A673 (cell line): ENCODE measurements around the gene CDKN1A. TPM values are rescaled to one million over a fixed set of nuclear protein-coding genes. Genes with fewer than 3 reads are reported as not detected.

Experiments used
- BruUV-seq: library from RNA; stranded (reverse); fragments of 400-500 nt; replicated peaks from 2 replicates; lab custom pipeline; 2021; lab: Mats Ljungman, UMichigan
- CTCF ChIA-PET: fragments of 300-600 bp; sonication (Branson Sonifier 250); formaldehyde crosslinking; loops from one replicate; lab custom pipeline; 2022; ENCODE audit warnings: antibody characterized with exemption; lab: Charles Lee
- POLR2A ChIA-PET: fragments of 300-600 bp; sonication (Branson Sonifier 250); formaldehyde crosslinking; loops from one replicate; lab custom pipeline; 2022; ENCODE audit warnings: antibody characterized with exemption; ENCODE audit not compliant: low non-redundant PET; lab: Charles Lee
- DNase-seq: peaks from one replicate; pipeline ENCODE4 v3.0.0-alpha.2; 2015; ENCODE audit warnings: low spot score
- H3K27ac ChIP-seq: fragments of 200-600 bp; sonication (generic); 2 replicates; pipeline ENCODE4 v1.5.1; 2016; ENCODE audit warnings: mixed run types, low read depth, mild to moderate bottlenecking, mixed read lengths, antibody characterized with exemption, low read length; ENCODE audit not compliant: poor library complexity, severe bottlenecking
- H3K27me3 ChIP-seq: fragments of 200-600 bp; sonication (generic); replicated peaks from 2 replicates; pipeline ENCODE4 v1.6.1; 2017; ENCODE audit warnings: mixed run types, low read depth, mild to moderate bottlenecking, mixed read lengths, antibody characterized with exemption, low read length; ENCODE audit not compliant: insufficient read depth, poor library complexity
- H3K36me3 ChIP-seq: fragments of 200-600 bp; sonication (generic); 2 replicates; pipeline ENCODE4 v1.6.1; 2016; ENCODE audit warnings: mixed run types, mild to moderate bottlenecking, mixed read lengths, antibody characterized with exemption, low read length; ENCODE audit not compliant: insufficient read depth, poor library complexity, severe bottlenecking
- H3K4me1 ChIP-seq: fragments of 200-600 bp; sonication (generic); 2 replicates; pipeline ENCODE4 v1.6.1; 2017; ENCODE audit warnings: mixed run types, mild to moderate bottlenecking, mixed read lengths, antibody characterized with exemption, low read length; ENCODE audit not compliant: insufficient read depth, poor library complexity, severe bottlenecking
- H3K4me3 ChIP-seq: fragments of 200-600 bp; sonication (generic); 2 replicates; pipeline ENCODE4 v1.5.1; 2016; ENCODE audit warnings: low read depth, mixed run types, mild to moderate bottlenecking, mixed read lengths, low read length; ENCODE audit not compliant: poor library complexity, severe bottlenecking
- H3K9me3 ChIP-seq: fragments of 200-600 bp; sonication (generic); 2 replicates; pipeline ENCODE4 v1.6.1; 2016; ENCODE audit warnings: mixed run types, low read depth, mild to moderate bottlenecking, mixed read lengths, antibody characterized with exemption, low read length; ENCODE audit not compliant: poor library complexity, severe bottlenecking
- CTCF ChIP-seq: fragments of 300-800, 200-600 bp; sonication (generic); conservative IDR thresholded peaks from 2 replicates; pipeline ENCODE4 v1.5.1; 2017; ENCODE audit warnings: low read depth, mild to moderate bottlenecking, antibody characterized with exemption, low read length, moderate library complexity, mixed read lengths
- EZH2 ChIP-seq: fragments of 200-600 bp; sonication (generic); IDR thresholded peaks from 2 replicates; pipeline ENCODE4 v1.6.1; 2017; ENCODE audit warnings: borderline replicate concordance, low read depth, mild to moderate bottlenecking, mixed read lengths, antibody characterized with exemption, low read length; ENCODE audit not compliant: poor library complexity, severe bottlenecking
- intact Hi-C: fragments of 100-400 bp; cut with micrococcal nuclease; formaldehyde crosslinking; loops from one replicate; pipeline ENCODE4 v1.10.0; 2022; ENCODE audit not compliant: unreplicated experiment
- total RNA-seq: library from RNA; stranded (reverse); gene quantifications from 2 replicates; pipeline ENCODE4 v1.2.3, GENCODE V29; 2021

The CDKN1A gene
- total RNA-seq, 1 experiment from 2014 or later = 33.6 TPM

DNA sequence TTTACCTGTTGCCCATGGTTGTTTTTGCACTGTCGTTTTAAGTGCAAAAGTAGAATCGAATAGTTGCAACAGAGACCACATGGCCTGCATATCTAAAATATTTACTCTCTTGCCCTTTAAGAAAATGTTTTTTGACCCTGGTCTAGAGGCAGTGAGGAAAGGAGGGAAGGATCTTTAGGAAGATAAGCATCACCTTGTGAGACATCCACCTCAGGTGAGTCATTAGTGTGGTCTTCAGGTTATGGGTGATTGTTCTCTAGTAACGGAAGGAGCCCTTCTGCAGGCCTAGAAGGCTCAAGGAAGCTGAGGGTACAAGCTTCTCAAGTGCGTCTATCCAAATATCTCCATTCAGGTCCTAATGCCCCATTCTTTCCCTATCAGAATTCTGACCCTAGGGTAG lies 12.5 kb downstream of the CDKN1A start:
- H3K36me3 ChIP-seq = peaks cover 2% of the 10 kb centered on the region
- no peaks in the 10 kb centered on the region for H3K27me3 ChIP-seq
- no peaks in the 10 kb centered on the region for H3K9me3 ChIP-seq
- no TSS peak for BruUV-seq
- intact Hi-C loops = no loop called here
- no peak overlapping the region for H3K4me3 ChIP-seq
- ChIA-PET POLR2A (no interaction called here), CTCF (no interaction called here)
- DNase-seq = no peak
- H3K27ac ChIP-seq = no peak overlapping the region
- TF ChIP-seq CTCF (no peak), EZH2 (no peak)
- H3K4me1 ChIP-seq = no peaks in the 10 kb centered on the region

DNA sequence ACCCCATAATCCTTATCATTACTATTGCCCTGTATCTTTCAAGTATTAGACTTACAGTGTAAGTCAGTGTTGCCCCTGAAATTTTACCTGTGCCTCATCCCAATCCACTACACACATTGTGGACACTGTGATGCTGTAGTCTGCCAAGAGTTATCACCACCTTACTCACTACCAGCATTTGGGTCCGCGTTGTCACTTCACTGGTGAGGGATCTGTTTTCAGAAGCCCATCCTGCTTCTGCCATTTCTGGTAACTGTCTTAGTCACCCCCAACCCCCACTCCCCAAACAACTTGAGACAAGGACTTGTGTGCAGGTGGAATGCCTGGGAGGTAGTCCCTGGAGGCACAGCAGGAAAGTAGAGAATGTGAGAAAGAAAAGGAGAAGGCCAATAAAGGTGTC lies 13.1 kb downstream of the CDKN1A start:
- DNase-seq = no peak

GRCh38 chr6:36692220-36692619 lies 13.7 kb downstream of the CDKN1A start:
- no TSS peak for BruUV-seq
- Histone ChIP-seq H3K9me3 (no peaks in the 10 kb centered on the region), H3K4me3 (no peak overlapping the region), H3K27me3 (no peaks in the 10 kb centered on the region), H3K36me3 (no peaks in the 10 kb centered on the region), H3K4me1 (no peaks in the 10 kb centered on the region), H3K27ac (no peak overlapping the region)
- POLR2A ChIA-PET = no interaction called here
- DNase-seq = no peak
- TF ChIP-seq CTCF = no peak
- no peak for TF ChIP-seq EZH2
- CTCF ChIA-PET = no interaction called here
- intact Hi-C loops = no loop called here

More for the DNA sequence above, 13.1 kb downstream of the CDKN1A start:
- TF ChIP-seq EZH2 = no peak
- TF ChIP-seq CTCF = no peak
- no TSS peak for BruUV-seq
- CTCF ChIA-PET = no interaction called here
- Histone ChIP-seq H3K27ac (no peak overlapping the region), H3K36me3 (peaks cover 2% of the 10 kb centered on the region), H3K4me1 (no peaks in the 10 kb centered on the region), H3K27me3 (no peaks in the 10 kb centered on the region), H3K4me3 (no peak overlapping the region), H3K9me3 (no peaks in the 10 kb centered on the region)
- intact Hi-C loops = no loop called here
- POLR2A ChIA-PET = no interaction called here
